Frontal cortex (tissue), 4 donors: ENCODE data around the gene LEPROT. TPM values are rescaled to one million over a fixed set of nuclear protein-coding genes. Genes with fewer than 3 reads are reported as not detected.
"Not testable (repeated sequence)": the region's sequence is repeated elsewhere in the genome, so short reads cannot be mapped to it uniquely, and the experiment has no call there.

Experiments used
- DNase-seq, 2 donors: peaks; one replicate each; pipeline ENCODE4 v3.0.0; 2012; ENCODE audit warnings: low spot score in 2 of 2
- FAIRE-seq: peaks from 2 replicates; lab custom pipeline; 2012; peaks lifted over from hg19 to GRCh38; lab: Jason Lieb, UNC
- total RNA-seq: library from RNA; depleted of rRNA; stranded (reverse); fragments of >200 nt; gene quantifications from one replicate; pipeline ENCODE4 v1.2.3, GENCODE V29; 2014
- donor health status: control.
- donor health status: control.
- donor health status: control.

The LEPROT gene
- total RNA-seq, 1 donor from 2014 or later, result 13.5 TPM

DNA sequence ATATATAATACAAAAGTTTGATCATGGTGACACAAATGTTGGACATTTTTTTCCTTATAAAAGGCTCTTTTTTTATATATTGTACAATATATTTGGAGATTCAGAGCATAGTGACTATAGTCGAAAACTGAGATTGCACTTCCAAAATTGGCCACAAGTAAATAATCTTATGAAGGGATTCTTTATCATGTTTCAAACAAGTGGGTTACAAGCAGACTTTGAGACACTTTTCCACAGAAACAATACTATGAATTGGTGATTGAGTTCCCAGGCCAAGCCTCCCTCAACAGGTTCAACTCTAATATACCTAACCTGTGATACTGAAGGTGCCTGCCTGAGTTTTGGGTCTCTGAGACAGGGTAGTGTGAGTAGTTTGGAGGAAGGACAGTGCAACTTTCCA, 13.8 kb downstream of the LEPROT start:
- DNase-seq, result no peak
- FAIRE-seq, result peak; percentile 23

DNA sequence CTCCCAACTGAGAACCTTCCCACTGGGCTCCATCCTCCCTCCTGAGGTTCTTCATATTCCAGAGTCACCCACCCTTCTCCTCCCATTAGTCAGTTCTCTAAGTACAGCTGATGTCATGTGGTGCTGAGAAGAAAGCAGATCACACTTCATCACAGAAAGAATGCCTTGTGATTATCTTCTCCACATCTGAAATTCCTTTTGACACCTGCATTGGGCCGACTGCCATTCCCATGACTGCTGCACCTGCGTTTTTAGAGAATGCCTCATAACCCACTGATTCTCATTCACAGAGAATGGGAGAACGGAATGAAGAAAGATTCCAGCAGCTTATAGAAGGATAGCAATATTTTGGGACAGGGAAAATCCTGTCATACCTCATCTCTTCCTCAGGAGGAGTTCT, 14.3 kb downstream of the LEPROT start:
- DNase-seq (no peak), FAIRE-seq (no peak)

DNA sequence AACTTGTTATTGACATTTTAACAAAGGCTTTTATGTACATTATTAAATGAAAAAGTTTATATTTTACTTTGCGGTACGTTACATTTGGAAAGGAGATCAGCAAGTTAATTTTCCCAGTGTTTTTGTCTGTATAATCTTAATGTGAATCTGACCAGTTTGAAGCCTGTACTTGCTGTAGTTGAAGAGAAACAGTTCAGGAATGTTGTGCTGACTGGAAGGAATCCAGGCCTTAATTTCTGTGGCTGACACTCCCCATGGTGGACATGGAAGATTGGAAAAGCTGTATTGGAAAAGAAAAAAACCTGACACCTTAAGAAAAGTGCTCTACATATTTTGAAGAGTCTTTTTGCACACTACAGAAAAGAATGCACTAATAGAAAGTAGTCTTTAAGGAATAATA, 15.5 kb downstream of the LEPROT start:
- FAIRE-seq (no peak), DNase-seq (no peak)

GRCh38 chr1:65437616-65438015, 17.1 kb downstream of the LEPROT start:
- FAIRE-seq (no peak), DNase-seq (no peak)

DNA sequence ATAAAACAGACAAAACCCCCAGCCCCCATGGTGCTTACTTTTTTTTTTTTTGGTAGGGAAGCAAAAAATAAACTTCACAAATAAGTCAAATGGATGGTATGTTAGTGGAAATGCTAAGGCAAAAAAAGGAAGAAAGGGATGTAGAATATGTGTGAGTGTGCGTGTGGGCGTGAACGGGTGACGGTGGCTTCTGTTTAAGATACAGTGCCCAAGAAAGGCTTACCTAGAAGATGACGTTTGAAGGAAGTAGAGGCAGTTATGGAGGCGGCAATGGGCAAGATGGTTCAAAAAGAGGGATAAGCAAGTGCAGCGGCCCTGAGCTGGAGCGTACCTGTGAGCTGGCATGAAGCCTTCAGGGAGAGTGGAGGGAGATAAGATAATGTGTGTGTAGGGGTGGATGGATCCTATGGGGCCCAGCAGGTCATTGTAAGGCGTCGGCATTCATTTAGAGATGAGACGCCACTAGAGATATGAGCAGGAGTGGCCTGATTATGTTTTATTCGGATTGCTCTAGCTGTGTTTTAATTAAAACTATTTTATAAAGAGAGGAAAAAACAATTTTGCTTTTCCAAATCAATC, 19.9 kb downstream of the LEPROT start:
- FAIRE-seq, result no peak
- DNase-seq, result no peak

- no peak for DNase-seq
- FAIRE-seq, result no peak
Measured at GRCh38 chr1:65440915-65441314, 20.4 kb downstream of the LEPROT start.

- DNase-seq, result no peak
- no peak for FAIRE-seq
Measured at GRCh38 chr1:65441464-65441863, 21.0 kb downstream of the LEPROT start.

DNA sequence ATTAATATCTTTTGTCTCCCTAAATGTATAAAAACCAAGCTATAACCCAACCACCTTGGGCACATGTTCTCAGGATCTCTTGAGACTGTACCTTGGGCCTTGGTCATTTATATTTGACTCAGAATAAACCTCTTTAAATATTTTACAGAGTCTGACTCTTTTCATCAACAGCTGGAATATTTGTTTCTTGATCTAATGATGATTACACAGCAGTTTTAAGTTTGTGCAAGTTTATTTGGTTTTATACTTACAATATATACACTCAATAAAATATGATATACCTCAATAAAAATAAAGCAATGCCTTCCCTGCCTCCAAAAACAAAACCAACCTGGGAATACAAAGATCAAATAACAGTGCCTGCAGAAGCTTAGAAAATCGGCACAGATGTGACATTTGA, 22.0 kb downstream of the LEPROT start:
- no peak for DNase-seq
- FAIRE-seq, result no peak

GRCh38 chr1:65443647-65444046, 23.2 kb downstream of the LEPROT start:
- no peak for FAIRE-seq
- DNase-seq, result no peak

DNA sequence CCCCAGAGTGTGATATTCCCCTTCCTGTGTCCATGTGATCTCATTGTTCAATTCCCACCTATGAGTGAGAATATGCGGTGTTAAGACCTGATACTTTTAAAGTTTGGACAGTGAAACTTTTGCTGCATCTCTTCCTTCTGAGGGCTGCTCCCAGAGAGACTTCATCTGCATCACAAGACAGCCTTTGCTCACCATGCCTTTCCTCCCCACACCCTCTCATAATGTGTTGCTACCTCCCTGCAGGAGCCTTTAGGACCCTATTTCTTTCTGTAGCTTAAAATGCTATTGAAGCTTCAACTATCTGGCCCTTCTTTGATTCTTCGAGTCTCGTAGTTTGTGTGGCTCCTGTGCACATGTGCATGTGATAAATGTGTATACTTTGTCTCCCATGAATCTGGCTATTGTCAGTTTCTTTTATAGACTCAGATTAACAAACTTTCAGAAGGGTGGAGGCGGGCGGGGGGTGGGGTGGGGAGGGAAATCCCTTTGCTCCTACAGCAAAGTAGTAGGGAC, 23.7 kb downstream of the LEPROT start:
- DNase-seq, result no peak
- no peak for FAIRE-seq

DNA sequence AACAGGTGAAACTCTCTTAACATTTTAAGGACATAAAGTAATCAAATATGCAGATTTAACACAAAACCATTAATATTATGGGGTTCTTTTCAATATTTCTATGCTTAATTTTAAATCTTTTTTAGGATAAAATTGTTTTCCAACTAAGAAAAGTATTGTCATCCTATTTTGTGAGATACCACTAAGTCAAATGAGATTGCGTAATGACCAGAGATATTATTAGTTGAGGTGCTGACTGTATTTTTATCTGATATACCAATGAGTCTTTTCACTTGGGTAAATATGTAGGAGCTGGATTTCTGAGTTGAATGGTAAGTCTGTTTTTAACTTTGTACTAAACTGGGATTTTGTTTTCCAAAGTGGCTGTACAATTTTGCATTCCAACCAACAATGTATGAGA, 25.4 kb downstream of the LEPROT start:
- DNase-seq (no peak), FAIRE-seq (no peak)

DNA sequence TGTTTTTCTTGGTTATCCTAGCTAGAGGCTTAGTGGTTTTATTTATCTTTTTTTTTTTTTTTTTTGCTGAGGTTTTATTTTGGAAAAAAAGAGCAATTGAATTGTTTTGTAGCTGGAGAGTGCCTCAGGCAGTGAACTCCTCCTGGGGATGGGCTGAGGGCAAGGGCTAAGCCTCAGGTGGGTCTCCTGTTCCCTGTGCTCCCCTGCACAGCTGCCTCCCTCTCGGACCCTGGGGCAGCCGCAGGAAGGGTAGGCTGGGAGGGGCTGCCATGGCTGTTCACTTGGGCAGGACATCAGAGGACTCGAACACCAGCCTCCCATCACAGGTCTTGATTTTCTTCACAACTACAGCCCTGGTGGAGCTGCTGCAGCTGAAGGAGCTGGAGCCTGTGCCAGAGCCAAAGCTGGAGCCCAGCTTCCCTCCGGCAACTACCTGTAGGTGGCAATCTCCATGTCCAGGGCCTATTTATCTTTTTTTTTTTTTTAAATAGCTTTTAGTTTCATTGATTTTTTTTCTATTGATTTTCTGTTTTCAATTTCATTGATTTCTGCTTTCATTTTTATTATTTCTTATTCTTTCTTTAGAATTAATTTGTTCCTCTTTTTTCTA, 28.9 kb downstream of the LEPROT start:
- FAIRE-seq, result peak; percentile 82

DNA sequence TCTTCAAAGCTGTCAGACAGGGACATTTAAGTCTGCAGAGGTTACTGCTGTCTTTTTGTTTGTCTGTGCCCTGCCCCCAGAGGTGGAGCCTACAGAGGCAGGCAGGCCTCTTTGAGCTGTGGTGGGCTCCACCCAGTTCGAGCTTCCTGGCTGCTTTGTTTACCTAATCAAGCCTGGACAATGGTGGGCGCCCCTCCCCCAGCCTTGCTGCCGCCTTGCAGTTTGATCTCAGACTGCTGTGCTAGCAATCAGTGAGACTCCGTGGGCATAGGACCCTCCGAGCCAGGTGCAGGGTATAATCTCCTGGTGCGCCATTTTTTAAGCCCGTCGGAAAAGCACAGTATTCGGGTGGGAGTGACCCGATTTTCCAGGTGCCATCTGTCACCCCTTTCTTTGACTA, 35.2 kb downstream of the LEPROT start:
- DNase-seq, FAIRE-seq: not testable (repeated sequence)

More for the DNA sequence above, 28.9 kb downstream of the LEPROT start:
- no peak for DNase-seq

DNA sequence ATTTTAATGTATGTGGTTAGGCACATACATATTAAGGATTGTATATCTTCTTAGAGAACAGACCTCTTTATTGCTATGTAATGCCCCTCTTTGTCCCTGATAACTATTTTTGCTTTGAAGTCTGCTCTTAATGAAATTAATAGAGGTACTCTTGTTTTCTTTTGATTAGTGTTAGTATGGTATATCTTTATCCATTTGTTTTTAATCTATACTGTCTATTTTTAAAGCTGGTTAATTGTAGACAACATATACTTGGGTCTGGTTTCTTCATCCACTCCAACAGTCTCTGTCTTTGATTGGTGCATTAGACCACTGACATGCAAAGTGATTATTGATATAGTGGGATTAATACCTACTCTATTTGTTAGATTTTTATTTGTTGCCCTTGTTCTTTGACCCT, 36.0 kb downstream of the LEPROT start:
- FAIRE-seq, result no peak
- no peak for DNase-seq

DNA sequence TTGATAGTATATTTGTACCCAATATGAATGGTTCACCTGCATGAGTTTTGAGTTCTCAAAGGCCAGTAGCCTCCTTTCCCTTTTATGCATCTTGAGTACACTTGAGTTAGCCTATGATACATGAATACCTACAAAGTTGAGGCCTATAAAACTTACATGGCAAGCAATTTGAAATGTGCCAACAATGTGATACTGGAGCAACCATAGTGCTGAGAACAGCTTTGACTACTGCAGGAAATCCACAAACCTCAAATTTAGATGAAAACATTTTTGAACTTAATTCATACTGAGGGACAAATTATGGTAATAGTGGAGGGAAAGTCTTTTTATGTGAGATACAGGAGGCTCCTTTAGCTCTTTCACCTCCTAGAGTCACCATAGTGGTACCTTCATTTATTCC, 37.4 kb downstream of the LEPROT start:
- DNase-seq, result no peak
- FAIRE-seq, result no peak

DNA sequence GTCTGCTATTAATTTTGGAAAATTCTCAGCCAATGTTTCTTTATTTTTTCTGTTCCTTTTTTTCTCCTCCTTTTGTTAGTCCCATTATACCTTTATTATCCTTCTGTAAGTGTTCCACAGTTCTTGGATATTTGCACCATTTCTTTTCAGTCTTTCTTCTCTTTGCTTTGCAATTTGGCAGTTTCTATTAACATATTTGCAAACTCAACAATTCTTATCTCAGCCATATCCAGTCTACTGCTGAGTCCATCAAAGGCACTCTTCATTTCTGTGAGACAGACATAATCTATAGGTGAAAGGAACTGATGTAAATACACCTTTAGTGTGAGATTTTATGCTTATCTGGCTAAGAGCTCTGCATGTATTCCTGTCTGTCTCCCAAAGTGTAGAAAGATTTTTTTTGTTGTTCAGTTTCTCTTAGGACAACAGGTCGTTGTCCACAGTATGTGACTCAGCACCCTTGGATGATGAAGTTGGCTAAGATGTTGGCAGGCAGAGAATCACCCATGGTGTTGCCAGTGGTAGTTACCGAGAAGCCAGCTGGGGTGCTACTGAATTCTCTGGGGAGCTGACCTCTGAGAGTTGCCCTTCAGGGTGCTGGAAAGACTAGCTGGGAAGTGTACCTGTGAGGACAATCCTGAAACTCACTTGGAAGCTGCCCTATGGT, 38.4 kb downstream of the LEPROT start:
- no peak for DNase-seq
- no peak for FAIRE-seq

DNA sequence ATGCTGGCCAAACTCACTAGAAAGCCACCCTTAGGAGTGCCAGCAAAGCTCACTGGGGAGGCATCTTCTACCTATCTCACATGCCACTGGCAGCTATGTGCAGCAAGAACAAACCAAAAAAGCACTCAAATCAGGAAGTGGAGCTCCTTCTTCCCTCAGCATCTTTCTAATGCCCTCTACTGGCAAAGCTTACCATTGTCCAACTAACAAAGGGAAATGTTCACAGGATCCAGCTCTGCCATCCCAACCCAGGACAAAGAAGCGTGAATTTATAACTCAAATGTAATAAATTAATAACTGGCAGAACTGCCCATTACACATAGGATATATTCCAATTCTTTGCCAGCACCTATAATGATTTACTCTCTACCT, 38.9 kb downstream of the LEPROT start:
- DNase-seq, result peak in 1 of 2 donors; percentile 21

GRCh38 chr1:65465837-65466236, 45.4 kb downstream of the LEPROT start:
- DNase-seq, FAIRE-seq: not testable (repeated sequence)

More for the DNA sequence above, 38.9 kb downstream of the LEPROT start:
- FAIRE-seq, result no peak

DNA sequence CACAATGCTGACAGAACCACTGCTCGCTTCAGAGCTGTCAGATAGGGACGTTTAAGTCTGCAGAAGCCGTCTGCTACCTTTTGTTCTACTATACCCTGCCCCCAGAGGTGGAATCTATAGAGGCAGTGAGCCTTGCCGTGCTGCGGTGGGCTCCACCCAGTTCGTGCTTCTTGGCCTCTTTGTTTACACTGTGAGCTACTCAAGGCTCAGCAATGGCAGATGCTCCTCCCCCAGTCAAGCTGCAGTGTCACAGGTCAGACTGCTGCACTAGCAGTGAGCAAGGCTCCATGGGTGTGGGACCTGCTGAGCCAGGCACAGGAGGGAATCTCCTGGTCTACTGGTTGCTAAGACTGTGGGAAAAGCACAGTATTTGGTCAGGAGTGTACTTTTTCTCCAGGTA, 47.1 kb downstream of the LEPROT start:
- FAIRE-seq, result no peak
- DNase-seq, result no peak

GRCh38 chr1:65469126-65469888, 48.8 kb downstream of the LEPROT start:
- DNase-seq, result no peak
- no peak for FAIRE-seq
